Measurements from ENCODE around the gene RAD51B.
A peak's percentile ranks its signal among the peaks of the same experiment; 100 is the strongest.

Gene RAD51B

DNA sequence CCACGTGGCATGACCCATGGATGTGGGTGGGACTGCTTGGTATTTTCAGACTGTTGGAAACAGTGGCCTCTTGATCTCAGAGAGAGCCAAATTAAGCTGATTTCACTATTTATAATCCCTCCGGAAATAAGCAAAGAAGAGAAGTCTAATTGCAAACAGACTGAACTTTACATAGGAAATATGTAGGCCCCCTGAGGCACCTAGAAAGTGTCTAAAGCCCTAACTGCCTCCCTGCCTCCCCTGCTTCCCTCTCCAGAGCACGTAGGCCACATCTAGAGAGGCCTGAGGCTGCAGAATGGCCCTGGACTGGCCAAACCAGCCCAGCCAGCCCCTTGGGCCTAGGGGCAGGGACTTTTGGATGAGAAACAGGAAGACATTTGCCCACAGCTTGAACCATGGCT lies 849.5 kb downstream of the RAD51B start:
- intact Hi-C loops (cut with DNase I): no loop called here
- DNase-seq: no peak

GRCh38 chr14:68669603-68670358 lies 850.2 kb downstream of the RAD51B start:
- intact Hi-C loops (cut with DNase I): no loop called here
- peak in 2 of 42 donors; percentile 6 to 20 for DNase-seq

- DNase-seq: peak in 1 of 42 donors; percentile 8
- intact Hi-C loops (cut with DNase I): no loop called here
Measured at GRCh38 chr14:68670359-68670715, 850.8 kb downstream of the RAD51B start.

- DNase-seq: no peak
- intact Hi-C loops (cut with DNase I): no loop called here
Measured at GRCh38 chr14:68671909-68672308, 852.3 kb downstream of the RAD51B start.

DNA sequence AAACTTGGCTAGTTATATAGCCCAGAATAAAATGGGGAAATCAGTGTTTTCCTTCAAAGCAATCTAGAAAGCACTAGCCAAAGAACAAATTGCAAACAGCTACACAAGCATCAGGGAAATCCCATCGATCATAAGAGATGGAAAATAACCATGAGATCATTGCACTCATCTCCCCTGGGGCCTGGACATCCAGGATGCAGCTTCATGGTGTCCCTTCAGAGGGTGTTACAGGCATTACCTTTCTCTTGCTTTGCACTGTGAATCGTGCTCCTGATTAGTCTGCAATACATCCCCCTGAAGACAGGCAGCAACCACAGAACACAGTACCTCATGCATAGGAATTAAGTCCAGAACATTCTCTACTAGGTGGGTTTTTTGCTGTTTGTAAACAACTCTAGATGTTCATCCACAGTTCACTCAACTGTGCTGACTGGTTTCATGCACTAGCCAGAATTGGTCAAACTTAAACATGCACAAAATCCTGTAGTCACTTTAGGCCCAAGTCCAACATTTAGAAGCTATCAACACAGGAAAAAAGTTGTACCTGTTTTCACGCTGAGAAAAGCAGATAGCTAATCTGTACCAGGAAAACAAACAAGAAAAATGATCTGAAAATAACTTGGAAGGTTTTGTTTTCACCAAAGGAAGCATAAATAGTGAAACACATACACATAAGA lies 853.2 kb downstream of the RAD51B start:
- intact Hi-C loops (cut with DNase I): no loop called here
- DNase-seq: no peak

GRCh38 chr14:68673464-68673863 lies 853.9 kb downstream of the RAD51B start:
- intact Hi-C loops (cut with DNase I): no loop called here
- DNase-seq: no peak

DNA sequence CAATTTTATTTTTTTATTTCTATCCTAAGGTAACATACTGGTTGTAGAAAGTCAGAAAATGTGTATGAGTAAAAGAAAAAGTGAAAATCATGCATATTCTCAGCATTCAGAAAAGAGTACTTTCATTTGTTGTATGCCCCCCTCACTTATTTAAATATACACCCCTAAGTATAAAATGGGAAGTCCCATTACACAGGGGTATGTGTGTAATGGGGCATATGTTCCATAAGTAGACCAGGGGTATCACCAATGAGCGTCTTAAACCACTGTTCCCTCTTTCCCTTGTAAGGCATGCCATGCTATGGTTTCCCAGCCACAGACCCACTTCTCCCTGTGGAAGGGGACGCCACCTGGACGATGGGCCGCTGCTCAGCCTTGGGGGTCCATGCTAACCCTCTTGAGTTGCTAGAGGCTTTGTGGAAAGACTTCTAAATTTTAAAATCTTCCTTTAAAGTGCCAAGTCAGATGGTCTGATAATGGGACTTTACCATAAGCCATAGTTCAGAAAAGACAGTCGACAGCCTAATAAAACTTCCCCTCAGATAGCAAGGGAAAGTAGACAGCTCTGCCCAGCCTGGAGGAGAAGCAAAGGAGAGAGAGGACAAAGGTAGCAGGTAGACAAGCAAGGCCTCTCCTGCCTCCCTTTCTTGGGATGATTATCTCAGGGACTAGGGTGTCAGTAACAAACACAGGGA lies 855.1 kb downstream of the RAD51B start:
- intact Hi-C loops (cut with DNase I): no loop called here
- DNase-seq: no peak

DNA sequence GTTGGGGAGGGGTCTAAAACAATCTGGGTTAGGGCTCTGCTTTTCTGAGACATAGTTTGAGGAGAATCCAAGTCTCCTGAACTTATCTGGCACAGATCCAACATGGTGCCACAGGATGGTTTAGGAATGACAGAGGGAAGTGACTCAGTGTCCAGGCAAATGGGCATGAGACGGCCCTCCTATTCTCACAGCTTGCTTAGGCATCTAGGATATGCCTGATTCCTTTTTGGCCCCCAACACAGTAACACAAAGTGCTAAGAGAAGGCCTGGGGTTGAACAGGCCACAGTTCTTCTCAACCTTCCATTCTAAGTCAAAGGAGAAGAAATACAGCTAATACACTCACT lies 855.6 kb downstream of the RAD51B start:
- intact Hi-C loops (cut with DNase I): no loop called here
- no peak for DNase-seq

GRCh38 chr14:68676511-68676943 lies 856.9 kb downstream of the RAD51B start:
- DNase-seq: no peak
- intact Hi-C loops (cut with DNase I): no loop called here

- intact Hi-C loops (cut with DNase I): no loop called here
- no peak for DNase-seq
Measured at GRCh38 chr14:68677476-68677875, 857.9 kb downstream of the RAD51B start.

GRCh38 chr14:68677901-68678300 lies 858.3 kb downstream of the RAD51B start:
- no peak for DNase-seq
- intact Hi-C loops (cut with DNase I): no loop called here

- no peak for DNase-seq
- intact Hi-C loops (cut with DNase I): no loop called here
Measured at GRCh38 chr14:68678471-68678870, 858.9 kb downstream of the RAD51B start.

DNA sequence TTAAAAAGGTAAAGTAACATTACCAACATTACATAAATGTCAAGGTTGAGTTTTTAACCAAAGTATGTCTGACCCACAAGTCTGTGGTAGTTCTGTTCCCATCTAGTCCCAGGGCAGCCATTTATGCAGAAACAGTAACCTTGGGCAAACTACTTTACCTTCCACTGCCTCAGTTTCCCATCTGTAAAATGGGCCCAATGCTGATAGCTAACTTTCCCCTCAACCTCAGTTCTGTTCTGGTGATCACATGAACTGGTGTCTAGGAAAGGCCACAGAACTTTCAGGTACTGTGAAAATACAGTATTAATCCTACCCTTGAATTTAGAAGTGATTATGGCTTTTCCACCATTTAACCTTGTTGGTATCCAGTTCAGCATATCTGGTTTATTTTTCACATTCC lies 859.7 kb downstream of the RAD51B start:
- DNase-seq: no peak
- intact Hi-C loops (cut with DNase I): no loop called here

DNA sequence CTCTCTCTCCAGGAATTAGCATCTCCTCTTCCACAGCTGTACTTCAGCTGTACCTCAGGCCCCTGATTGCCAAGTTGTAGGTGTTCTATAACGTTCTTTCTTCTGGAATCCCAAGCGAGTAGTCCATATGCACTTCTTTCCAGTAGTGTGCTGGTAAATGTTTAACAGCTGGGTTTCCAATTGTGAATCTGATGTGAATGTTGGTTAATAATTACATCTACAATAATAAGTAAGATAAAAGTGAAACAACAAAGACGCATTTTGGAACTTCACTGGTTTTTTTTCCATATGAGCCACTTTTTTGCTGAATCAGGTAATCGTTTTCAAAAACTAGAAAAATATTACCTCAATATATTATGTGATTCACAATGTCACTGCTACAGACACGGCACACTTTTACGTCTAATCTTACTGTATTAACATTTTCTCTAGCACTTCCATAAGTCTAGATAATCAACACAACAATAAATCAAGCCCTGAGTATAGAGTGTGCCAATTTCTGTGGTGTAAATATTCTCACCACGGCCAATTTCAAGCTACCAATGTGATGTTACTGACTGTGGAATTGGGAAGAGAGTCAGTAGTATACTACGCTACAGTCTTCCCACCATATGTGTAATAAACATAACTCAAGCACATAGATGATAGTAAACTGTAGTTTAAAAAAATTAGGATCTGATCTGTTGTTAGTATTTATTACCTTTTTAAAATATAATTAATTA lies 860.3 kb downstream of the RAD51B start:
- intact Hi-C loops (cut with DNase I): no loop called here
- no peak for DNase-seq

DNA sequence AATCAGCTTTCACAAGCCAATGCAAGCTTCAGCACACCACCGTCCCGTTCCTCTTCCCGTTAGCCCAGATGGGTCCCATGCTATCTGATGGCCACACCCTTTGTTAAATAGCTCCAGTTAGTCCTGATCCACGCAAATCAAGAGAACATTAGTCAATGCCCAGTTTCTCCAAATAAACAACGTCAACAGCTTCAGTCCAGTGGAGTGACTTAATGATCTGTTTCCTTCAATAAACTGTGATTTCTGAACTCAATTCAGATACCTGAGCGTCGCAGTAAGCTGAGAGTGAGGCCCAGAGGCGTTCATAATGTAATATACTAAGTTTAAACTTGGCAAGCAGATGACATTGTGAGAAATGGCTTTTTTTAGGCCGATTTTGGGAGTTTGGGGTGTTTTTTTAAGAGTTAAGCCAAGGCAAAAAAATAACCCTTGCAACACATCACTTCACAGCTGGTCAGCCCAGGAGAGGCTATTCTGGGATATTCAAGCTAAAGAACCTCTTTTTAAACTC lies 861.0 kb downstream of the RAD51B start:
- no peak for DNase-seq
- intact Hi-C loops (cut with DNase I): no loop called here

GRCh38 chr14:68681256-68682011 lies 861.9 kb downstream of the RAD51B start:
- intact Hi-C loops (cut with DNase I): no loop called here

DNA sequence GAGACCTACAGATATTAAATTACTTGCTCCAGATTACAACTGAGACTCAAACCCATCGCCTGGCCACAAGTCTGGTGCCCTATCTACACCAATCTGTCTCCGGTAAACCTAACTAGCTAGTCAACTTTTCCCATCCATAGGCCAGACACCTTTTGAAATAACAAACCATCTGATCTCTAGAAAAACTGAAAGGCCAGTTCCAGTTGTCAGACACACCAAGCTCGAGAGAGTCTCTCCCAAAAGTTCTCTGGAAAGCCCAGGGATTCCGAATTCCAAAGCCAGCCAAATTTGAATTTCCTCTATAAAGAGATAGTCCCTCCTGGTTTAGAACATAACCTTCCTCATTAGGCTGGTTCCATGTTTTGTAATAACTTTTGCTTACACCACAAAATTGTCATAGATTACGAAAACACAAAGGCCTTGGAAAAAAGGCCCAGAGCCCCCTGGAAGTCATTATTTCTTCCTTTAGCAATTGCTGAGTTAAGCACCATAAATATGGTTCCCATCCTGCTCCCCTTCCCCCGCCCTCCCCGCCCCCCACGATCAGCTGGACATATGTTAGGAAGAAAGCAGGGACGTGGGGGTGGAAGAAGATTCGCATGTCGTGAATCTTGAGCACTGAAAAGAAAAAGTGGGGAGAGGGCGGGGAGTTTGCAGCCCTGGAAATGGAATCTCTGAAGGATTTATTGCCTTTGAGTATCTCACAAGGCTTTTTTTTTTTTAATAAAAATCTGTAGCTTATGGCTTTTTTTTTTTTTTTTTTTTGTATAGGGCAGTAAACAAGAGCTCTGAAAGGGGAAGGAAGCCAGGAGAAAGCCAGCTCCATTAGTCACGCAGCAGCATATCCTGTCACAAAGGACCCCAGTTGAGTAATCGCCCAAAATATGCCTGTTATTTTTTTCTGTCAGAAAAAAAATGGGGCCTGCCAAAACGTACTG lies 862.9 kb downstream of the RAD51B start:
- intact Hi-C loops (cut with DNase I): no loop called here
- peak in 2 of 42 donors; percentile 16 to 23 for DNase-seq

More at GRCh38 chr14:68681256-68682011, 861.9 kb downstream of the RAD51B start:
- no peak for DNase-seq

- peak in 23 of 42 donors; percentile 17 to 69 (median 38) for DNase-seq
- intact Hi-C loops (cut with DNase I): no loop called here
Measured at GRCh38 chr14:68683326-68683725, 863.7 kb downstream of the RAD51B start.
